Fibroblast of villous mesenchyme (primary cell): ENCODE measurements around the gene CREB5. TPM values are rescaled to one million over a fixed set of nuclear protein-coding genes. Genes with fewer than 3 reads are reported as not detected.

Experiments
- DNase-seq: peaks from one replicate; pipeline ENCODE4 v3.0.0-alpha.2; 2010; ENCODE audit warnings: low read depth
- H3K4me3 ChIP-seq: 2 replicates; pipeline ENCODE4 v1.5.1; 2011; ENCODE audit warnings: low read depth, mild to moderate bottlenecking, low read length
- CTCF ChIP-seq: IDR thresholded peaks from 2 replicates; pipeline ENCODE4 v1.5.1; 2012; ENCODE audit warnings: low read depth, mild to moderate bottlenecking, low read length; ENCODE audit not compliant: insufficient read depth
- total RNA-seq: library from RNA; depleted of rRNA; stranded (reverse); fragments of >200 nt; gene quantifications from 2 replicates; pipeline ENCODE4 v1.2.3, GENCODE V29; 2012

The CREB5 gene
- total RNA-seq, 1 donor = 6.0 TPM

DNA sequence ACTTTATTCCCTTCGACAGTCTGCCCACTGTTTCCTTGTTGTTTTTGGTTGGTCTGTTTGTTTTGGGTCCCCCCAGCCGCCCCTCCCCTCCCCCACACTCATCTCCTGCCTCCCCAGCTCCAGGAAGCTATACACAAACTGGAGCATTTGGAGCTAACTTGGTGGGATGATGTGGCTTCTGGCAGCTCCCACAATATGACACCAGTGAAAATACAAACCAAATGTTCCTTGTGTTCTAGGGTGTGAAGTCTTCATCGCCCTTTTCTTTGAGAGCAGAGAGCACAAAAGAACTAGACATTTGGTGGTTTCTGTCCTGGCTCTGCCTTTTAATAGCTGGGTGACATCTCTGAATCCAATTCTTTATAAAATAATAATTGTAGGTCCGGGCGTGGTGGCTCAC is 33.8 kb downstream of the CREB5 start:
- no peak for TF ChIP-seq CTCF
- H3K4me3 ChIP-seq = no peak overlapping the region
- no peak for DNase-seq

GRCh38 chr7:28447071-28447470 is 34.8 kb downstream of the CREB5 start:
- H3K4me3 ChIP-seq = no peak overlapping the region
- DNase-seq = no peak
- no peak for TF ChIP-seq CTCF

DNA sequence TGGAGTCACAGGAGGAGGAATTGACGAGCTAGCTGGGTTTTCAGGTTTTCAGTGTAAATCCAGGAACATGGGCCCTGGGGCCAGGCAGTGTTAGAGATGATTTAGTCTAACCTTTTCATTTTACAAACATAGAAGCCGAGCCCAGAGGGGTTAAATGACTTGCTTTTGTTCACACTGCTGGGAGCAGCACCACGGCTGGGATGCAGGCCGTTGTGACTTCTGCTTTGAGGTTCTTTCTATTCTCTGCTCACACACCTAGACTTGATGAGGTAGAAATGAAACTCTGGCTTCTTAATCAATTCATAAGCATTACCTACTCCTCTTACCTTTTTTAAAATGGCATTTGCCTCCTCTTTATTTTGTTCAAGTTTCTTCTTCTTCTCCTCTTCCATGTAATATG is 36.4 kb downstream of the CREB5 start:
- TF ChIP-seq CTCF = no peak
- DNase-seq = no peak
- no peak overlapping the region for H3K4me3 ChIP-seq

DNA sequence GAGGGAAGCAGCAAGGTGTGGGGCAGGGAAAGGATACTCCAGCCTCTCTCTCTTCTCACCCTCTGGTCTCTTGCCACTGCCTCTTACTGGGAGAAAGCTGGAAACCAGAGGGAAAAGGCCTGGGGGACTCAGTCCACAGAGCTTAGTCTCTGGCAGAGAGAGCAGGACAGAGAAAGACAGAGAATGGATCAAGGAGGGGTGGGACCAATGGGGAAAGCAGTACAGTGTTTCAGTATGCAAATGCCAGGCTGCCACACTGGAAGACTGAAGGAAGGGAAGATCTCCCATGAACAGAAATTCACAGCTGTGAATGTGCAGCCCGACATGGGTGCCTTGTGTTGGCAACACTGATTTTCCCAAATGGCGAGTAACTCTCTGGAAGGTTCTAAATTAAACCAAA is 40.4 kb downstream of the CREB5 start:
- no peak for DNase-seq
- no peak for TF ChIP-seq CTCF
- H3K4me3 ChIP-seq = no peak overlapping the region

- H3K4me3 ChIP-seq = no peak overlapping the region
- DNase-seq = no peak
- TF ChIP-seq CTCF = no peak
Observed at GRCh38 chr7:28455486-28455885, 43.2 kb downstream of the CREB5 start.

DNA sequence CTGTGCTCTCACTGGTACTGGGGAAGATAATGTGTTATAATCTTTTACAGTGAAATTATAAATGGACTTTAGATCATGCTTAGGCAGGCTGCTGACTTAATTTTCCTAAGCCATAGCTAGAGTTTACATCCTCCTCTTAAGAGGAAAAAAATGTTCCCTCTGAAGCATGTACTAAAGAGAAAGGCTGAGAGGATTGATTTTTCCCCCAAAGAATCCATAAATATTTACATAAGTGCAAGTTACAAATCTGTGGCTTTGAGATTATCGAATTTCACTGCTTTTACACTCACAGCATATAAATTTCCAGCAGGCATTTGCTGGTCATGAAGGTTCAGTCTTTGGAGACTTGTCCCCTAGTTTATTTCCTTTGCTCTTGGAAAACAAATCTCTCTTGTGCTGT is 43.7 kb downstream of the CREB5 start:
- TF ChIP-seq CTCF = no peak
- DNase-seq = peak; percentile 10
- no peak overlapping the region for H3K4me3 ChIP-seq

DNA sequence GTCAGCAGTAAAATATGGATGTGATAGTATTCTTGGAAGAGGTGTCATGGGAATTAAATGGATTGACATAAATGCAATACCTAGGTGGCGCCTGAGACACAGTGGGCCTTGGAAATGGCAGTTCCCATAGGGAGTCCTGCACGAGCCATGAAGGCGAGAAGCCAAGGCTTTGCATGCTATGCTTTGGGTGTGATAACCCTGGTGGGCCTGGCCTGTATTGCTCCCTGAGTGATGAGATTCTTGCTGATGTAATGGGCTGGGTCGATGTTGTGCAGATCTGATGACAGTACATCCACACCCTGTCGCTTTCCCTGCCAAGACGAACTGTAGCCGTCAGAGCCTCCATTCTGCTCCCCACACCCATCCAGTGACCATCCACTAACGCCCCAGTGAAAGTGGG is 46.4 kb downstream of the CREB5 start:
- TF ChIP-seq CTCF = no peak
- H3K4me3 ChIP-seq = no peak overlapping the region
- DNase-seq = no peak
